ENCODE measurements around the gene AQP11.

DNA sequence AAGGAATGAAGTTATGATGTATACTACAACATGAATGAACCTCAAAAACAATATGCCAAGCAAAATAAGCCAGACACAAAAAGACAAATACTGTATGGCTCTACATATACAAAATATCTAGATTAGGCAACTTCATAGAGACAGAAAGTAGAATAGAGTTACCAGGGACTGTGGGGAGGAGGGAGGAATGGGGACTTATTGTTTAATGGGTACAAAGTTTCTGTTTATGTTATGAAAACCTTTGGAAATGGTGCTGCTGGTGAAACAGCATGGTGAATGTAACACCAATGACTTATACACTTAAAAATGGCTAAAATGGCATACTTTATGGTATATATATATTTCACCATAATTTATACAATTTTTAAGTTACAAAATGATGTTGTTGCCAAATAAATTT, 4.1 kb downstream of the AQP11 start:
- no peak for TF ChIP-seq EZH2 (IDR thresholded peaks at IDR 0.05; ENCODE audit: insufficient read depth, poor library complexity, severe bottlenecking)
- no peak for TF ChIP-seq EZH2phosphoT487 (IDR thresholded peaks at IDR 0.05; ENCODE audit: insufficient read depth, low read depth)
